SK-N-MC (cell line): ENCODE data around the gene CAAP1.
"Not testable (repeated sequence)": the region's sequence is repeated elsewhere in the genome, so short reads cannot be mapped to it uniquely, and the experiment has no call there.

Experiments
- EZH2 ChIP-seq: fragments of 200-600 bp; sonication (generic); IDR thresholded peaks from one replicate; pipeline ENCODE4 v1.6.1; 2017; ENCODE audit warnings: antibody characterized with exemption
- FOXP2 ChIP-seq: optimal IDR thresholded peaks from 2 replicates; pipeline ENCODE3; 2011; ENCODE audit warnings: mild to moderate bottlenecking, moderate library complexity; ENCODE audit not compliant: insufficient read depth; ENCODE audit errors: extremely low read length, control extremely low read depth
- POLR2AphosphoS5 ChIP-seq: IDR thresholded peaks from 2 replicates; pipeline ENCODE4 v1.6.1; 2012; ENCODE audit warnings: mild to moderate bottlenecking, low read depth, low read length, borderline replicate concordance

GRCh38 chr9:26828391-26828955 is 64.1 kb downstream of the CAAP1 start:
- TF ChIP-seq POLR2AphosphoS5, EZH2, FOXP2: not testable (repeated sequence)
